GM19468 (cell line): ENCODE measurements around the gene NOL4L.

Source experiments
- ATAC-seq: cut with Tn5 transposase; IDR thresholded peaks from one replicate; pipeline ENCODE4 v1.9.1; 2021; ENCODE audit warnings: mild to moderate bottlenecking, moderate library complexity, moderate number of reproducible peaks; ENCODE audit not compliant: unreplicated experiment; ENCODE audit errors: extremely low read depth

Gene NOL4L

DNA sequence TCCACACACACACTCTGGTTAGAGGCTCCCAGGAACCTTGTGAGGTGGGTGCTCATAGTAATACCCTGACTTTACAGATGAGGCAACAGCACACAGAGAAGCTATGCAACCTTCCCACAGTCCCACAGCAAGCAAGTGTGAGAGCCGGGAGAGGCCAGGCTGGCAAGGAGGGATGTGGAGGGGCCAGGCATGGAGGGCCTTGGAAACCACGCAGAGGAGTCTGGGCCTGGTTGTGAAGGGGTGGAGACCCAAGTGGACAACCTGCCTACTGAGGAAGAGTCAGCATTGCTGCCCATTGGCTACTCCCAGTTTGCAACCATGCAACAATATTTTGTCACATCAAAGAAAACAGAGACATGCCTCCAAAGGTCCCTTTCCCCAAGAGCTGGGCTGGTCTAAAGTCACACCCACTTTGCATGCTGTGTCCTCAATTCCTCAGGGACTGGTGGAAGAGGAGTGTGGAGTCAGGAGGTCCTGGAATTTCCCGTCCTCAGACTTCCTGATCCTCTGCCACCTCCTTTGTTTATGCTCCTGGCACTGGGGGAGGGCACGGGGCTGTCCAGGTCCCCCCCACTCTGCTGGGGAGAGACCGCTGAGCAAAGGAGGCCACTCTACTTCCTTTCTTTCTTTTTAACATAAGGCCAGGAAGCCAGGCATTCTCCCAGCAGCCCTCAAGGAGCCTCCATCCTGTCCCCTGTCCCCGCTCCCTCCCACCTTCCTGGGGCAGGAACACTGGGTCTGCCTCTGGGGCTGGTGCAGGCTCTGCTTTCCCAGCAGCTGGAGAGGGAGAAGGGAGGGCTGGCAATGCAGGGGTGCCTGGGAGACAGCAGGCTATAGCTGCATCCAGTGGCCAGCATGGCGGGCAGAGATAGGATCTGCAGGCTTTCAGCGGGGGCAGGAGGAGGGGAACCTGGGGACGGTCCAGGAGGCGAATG is 68.3 kb downstream of the NOL4L start:
- no peak for ATAC-seq

DNA sequence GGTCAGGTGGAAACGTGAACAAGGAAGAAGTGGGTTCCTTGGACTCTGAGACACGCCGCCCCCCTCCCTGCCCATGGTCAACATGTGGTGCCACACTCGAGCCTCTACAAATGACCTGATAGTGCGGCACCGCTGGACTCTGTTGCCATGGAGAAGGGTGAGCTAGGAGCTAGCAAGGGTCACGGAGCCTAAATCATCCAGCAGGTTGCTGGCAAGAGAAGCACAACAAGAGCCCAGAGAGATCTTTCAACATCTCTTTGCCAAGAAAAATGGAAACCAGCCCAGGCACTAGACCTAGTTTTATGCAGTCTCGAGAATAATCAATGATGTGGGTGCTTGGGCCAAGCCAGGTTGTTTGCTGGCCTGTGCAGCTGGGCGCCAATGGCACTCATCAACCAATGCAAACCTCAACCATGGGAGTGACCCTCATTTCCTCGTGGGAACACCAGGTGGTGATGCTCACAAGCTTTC is 69.5 kb downstream of the NOL4L start:
- ATAC-seq: no peak

DNA sequence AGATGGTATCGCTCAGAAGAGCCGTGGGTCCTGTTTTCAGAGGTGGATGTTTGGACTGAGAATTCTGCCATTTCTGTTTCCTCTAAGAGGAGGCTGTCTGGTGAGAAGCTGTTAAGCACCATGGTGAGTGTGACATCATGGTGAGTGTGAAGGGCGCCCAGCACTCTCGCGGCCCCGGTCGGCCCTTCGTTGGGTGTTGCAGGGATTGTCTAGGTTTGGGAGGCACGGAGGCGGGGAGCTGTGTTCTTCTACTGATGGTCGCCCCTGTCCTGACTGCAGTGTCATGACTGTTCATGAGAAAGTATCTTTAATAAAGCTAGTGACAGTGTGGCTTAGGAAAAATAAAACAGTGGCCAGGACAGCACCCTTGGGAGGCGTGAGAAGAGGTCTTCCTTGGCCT is 70.4 kb downstream of the NOL4L start:
- no peak for ATAC-seq

DNA sequence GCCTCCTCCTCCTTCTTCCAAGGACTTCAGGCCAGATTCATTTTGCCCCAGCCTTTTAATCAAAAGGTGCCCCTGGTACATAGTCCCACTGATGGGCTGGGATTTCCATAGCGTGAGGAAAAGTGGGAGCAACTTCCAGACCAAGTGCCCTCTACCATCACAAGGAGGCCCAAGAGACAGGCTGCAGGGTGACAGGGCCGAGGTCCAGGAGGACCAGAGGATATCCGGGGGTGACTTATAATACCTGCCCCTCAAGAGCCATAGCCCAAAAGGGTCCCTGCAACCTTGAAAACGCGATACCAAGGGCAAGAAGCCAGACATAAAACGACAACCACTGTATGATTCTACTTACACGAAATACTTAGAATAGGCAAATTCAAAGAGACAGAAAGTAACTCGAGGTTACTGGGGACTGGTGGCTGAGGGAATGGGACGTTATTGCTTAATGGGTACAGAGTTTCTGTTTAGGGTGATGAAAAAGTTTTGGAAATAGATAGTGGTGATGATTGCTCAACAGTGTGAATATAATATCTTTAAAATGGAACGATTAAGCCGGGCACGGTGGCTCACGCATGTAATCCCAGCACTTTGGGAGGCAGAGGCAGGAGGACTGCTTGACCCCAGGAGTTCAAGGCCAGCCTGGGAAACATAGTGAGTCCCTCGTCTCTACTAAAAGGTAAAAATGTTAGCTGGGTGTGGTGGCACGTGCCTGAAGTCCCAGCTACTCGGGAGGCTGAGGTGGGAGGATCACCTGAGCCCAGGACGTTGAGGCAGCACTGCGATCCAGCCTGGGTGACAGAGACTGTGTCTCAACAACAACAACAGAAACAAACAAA is 71.9 kb downstream of the NOL4L start:
- ATAC-seq: no peak

DNA sequence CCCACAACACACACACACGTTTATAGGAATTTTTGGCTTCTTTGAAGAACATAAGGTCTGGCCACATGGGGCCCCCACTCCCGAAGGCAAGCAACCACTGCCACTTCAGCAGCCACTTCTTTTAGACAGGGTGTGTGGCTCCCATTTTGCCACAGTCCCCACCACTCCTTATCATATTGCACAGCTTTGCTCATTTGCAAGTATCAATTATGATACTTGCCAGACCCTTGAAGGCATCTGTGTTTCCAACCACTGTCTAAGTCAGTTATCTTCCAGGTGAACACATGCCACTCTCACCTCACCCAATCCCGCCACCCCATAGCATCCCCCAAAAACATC is 73.1 kb downstream of the NOL4L start:
- no peak for ATAC-seq

DNA sequence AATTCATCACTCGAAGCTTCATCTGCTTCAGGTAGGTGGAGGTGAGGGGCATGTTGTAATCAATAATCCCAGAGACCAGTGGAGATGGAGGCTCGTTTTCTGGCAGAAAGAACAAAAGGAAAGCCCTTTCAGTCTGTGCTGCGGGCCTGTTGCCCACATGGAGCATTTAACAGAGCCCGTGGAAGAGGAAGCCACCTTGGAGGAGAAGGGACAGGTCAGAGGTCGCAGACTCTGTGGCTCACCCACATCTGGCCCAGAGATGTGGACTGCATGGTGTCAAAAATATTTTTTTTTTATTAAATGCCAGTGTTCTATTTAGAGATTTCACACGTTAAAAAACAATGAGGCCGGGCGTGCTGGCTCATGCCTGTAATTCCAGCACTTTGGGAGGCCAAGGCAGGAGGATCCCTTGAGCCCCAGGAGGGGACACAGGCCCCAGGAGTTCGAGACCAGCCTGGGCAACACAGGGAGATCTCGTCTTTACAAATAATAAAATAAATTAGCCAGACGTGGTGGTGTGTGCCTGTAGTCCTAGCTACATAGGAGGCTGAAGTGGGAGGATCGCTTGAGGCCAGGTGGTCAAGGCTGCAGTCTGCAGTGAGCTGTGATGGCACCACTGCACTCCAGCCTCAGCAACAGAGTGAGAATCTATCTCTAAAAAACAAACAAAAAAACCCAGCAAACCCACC is 73.6 kb downstream of the NOL4L start:
- ATAC-seq: no peak

DNA sequence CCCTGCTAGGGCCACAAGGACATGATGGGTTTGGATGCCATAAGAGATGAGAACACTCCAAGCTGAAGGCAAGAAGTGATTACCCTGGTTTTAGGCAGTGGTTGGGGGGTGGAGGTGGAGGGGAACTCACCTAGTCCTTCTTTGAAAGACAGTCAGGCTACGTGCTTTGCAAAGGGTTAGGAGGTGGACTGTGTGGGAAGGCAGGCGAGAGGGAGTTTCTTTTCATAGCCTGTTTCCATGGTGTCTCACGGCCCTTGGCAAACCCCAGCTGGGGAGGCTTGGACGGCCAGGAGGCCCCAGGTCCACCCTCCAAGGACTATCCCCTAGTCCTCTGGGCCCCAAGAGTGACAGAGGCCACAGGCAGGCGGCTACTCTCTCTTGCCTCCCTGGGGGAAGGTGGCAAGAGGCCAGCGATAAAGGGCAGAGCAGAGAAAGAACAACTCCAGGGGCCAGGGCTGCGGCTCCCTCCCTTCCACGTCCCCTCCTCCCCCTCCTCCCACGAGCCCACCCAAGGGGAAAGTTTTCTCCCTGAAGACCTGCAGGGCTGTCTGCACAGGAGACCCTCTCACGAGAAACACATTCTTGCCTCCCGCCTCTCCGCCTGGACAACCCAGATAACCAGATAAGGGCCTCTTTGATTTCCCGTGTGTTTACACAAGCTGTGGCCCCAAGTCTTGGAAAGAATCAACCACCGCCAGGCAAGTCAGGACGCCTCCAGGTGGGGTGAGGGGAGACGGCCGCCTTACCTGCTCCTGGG is 74.4 kb downstream of the NOL4L start:
- ATAC-seq: no peak

DNA sequence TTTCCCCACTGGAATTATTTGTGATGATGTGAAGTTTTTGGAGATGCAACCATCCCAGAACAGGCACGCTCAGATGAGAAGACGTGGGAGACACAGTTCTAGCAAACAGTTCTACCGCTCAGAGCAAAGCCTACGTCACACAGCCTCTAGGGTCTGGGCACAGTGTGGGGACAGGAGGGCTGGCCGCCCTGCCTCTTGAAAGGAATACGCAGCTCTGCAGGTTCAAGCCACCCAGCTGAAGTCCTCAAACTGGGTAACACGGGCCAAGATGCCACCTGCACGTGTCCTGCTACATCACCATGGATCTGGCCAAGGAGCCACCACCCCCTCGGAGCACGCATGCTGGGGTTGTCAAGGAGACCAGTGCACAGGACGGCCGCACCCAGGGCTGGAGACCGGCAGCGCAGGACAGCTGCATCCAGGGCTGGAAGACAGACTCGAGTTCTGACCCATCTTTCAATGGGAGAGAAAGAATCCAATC is 75.0 kb downstream of the NOL4L start:
- ATAC-seq: no peak

DNA sequence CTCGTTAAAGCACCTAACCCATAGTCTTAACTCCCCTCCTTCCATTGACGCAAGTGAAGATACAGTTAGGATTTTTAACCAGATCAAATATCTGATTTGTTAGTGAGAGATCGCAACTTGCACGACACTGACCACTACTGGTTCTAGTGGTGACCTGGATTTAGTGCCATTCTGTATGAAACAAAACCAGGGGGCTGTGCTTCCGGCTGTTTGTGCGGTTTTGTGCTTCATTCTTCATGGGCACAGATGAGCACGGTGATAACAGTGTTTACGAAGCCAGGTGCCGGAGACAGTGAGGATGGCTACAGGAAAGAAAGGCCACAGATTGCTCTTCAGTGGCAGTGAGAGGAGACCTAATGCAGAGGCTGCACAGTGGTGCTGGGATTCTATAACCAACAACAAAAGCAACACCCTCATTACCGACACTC is 75.5 kb downstream of the NOL4L start:
- ATAC-seq: no peak

DNA sequence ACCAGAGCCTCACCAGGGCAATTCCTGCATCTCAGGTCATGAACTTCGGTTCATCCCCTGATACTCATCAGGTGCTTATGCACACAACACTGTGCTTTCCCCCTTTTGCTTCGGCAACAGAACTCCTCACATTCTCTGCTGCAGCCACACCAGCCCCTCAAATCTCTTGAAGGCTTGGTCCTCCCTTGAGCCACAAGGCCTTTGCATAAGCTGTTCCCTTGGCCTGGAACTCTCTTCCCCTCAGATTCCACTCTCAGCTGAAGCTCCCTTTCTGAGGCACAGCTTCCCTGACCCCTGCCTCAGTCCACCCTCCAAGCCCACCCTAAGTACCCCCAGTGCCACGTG is 76.4 kb downstream of the NOL4L start:
- no peak for ATAC-seq

DNA sequence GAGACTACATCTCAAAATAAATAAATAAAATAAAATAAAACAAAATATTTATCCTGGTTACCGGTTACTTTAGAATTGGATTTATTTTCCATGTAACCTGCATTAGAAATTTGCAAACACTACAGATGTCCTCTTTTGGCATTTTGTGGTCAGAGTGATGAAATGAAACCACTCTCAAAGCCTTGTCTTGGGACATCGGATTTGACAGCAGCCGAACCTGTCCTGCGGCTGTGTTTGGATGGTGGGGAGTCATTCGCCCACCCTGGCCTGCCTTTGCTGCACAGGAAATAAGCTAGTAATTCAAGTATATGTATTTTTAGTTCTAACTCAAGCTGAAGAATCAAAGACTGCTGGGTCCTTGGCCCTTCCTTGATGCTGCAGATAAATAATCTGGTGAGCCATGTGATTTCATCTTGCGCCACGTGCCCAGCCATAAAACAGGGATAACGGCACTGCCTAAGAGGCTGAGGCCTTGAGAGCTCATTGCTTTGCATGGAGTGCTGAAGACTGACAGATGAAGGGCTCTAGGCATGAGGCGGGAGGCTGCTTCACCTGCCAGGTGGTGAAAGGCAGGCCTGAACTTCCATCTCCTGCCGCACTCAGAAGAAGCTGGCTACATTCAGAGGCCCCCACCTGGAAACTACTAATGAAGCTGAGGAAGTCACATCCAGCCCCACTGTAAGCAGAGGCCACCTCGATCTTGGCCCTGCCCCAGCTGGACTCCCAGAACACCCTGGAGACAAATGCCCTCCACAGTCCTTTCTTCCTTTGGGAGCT is 76.9 kb downstream of the NOL4L start:
- no peak for ATAC-seq

DNA sequence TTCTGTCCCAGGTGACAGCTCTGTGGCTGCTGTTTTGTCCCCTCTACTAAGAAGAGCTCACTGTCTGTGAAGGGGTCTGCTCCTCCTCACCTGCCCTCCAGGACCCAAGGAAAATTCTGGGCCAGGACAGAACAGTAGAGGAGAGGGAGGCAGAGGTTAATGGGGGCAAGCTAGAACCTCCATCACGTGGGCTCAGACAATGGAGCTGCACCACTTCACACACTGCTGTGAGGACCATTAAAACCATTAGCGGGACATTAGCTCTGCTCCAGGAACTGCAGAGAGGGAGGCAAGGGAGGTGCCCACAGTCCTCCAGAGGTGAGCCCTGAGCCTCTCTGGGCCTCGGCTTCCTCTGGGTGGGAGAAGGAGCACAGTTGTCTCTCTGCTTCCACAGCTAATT is 78.4 kb downstream of the NOL4L start:
- no peak for ATAC-seq

DNA sequence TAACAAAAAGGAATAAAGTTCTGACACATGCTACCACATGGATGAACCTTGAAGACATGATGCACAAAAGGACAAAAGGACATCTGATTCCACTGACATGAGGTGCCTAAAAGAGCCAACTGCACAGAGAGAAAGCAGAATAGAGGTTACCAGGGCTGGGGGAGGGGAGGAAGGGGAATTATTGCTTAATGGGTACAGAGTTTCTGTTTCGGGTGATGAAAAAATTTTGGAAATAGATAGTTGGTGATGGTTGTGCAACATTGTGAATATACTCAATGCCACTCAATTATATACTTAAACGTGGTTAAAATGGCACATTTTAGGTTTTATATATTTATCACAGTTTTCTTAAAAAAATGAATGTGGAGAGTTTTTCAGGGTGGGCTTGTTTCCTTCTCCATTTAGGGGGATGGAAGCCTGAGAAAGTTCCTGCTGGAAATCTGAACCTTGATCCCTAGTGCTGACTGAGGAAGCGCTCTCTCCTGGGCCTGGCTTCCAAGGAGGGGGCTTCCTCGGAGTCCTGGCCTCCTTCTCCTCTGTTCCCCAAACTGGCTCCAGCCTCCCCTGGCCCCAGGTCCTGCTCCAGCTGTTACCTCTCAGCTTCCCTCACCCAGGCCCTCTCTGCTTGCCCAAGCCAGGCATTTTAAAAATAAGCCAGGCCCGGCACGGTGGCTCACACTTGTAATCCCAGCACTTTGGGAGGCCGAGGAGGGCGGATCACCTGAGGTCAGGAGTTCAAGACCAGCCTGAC is 79.2 kb downstream of the NOL4L start:
- ATAC-seq: no peak

DNA sequence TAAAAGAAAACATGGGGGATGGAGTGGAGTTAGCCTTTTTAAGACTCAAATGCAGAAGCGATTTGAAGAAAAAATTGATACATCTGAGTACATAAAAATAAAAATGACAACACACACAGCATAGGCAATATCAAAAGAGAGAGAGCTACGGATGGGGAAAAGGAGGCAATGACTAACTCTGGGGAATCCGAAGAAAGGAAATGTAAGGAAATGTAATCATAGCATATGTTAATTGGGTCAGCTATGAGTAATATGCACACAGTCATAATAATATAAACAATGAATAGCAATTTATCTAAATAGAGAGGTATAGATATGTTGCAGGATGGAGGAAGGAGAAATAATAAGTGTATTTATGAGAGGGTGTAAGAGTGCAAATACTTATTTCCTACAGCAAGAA is 83.4 kb downstream of the NOL4L start:
- no peak for ATAC-seq

DNA sequence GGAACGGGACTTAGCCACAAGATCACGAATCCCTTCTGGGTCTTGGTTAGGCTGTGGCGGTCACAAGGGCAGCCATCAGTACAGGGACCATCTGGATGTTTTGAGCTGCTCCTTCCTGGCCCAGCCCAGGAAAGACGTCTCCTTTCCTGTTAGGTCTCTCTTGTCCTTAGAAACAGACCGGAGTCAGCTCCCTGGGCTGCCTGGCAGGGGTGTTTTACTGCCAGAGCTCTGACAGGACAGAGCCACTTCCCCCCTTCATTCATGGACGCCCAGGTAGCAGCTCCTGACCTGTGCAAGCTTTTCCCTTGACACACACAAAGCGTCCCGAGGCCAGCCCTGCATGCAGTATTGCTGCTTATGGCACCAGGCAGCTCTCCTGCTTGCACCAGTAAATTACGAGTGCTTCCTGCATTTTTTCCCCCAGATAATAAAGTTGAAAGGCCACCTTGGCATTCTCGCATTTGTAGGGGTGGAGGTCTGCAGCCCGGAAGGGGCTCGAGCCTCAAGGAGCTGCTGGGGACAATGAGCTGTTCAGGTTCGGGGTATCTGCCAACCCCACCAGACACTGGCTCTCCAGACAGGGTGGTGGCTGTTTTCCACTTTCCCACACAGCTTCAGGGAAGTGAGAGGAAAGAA is 87.4 kb downstream of the NOL4L start:
- no peak for ATAC-seq

DNA sequence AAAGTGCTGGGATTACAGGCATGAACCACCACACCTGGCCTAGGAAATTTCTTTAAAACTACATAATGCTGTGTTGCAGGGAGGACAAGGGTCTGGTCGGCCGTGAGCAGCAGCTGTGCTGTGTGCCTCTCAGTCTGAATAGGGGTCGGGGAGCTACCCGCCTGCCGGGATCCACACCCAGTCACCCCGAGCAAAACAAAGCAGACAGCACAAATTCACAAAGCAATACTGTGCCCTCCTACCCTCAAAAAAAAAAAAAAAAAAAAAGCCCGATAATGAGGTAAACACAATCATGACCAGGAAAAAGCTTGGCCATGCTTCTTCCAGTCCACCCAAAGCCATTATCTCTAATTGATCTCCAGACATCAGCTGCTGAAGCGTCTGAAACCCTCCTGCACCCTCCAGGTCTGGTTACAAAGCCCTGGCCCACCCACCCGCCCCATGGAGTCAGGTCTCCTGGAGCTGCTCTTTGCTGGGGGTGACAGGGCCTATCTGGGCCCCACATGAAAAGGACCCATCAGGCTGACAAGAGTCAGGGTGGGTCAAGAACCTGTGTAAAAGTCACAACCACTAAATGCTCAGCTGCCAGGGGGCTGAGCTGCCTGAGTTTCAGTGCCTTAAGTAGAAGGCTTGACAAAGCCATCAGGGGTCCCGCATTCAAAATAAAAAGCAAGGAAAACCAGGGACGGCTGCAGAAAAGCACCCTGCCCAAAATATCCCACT is 88.2 kb downstream of the NOL4L start:
- no peak for ATAC-seq

DNA sequence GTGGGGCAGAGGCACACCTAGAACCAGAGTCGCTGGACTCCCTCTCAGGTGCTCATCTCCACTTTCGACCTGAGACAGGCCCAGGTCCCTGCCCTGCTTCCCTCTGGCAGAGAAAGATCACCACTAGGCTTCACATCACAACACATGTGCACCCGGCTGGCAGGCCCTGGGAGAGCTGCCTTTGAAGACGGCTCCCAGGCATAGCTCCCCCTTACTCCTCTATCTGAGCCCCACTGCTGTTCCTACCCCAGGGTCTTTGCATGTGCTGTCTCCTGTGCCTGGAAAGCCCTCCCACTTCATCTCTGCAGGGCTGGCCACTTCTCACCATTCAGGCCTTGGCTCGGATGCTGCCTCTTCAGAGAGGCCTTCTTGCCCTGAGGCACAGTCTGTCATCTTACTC is 89.2 kb downstream of the NOL4L start:
- no peak for ATAC-seq

DNA sequence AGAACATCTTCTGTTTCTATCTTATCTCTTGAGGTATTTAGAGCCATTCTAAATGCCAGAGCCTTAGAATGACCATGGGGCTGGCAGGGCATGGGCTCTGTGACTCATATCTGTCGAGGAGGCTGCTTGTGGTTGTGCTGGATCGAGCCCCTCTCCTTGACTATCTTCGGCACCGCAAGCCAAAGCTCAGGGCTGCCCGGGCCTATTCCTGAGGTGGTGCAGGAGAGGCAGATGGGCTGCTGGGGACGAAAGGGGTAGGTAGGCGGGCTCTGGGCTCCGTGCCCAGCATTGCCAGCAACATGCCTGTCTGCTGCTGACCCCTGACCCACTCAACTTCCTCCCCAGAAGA is 89.9 kb downstream of the NOL4L start:
- no peak for ATAC-seq
